Stimulated activated CD8-positive, alpha-beta memory T cell treated with anti-CD3 and anti-CD28 coated beads, Interleukin-12 subunit alpha, Interleukin-12 subunit beta, amount 100 ng/mL, for 4 hours (primary cell): ENCODE results near the gene VWA8.
"Not testable (repeated sequence)": the region's sequence is repeated elsewhere in the genome, so short reads cannot be mapped to it uniquely, and the experiment has no call there.

Source experiments
- DNase-seq: peaks from one replicate; pipeline ENCODE4 v3.0.0-alpha.2; 2020; ENCODE audit warnings: low read depth

Gene VWA8

DNA sequence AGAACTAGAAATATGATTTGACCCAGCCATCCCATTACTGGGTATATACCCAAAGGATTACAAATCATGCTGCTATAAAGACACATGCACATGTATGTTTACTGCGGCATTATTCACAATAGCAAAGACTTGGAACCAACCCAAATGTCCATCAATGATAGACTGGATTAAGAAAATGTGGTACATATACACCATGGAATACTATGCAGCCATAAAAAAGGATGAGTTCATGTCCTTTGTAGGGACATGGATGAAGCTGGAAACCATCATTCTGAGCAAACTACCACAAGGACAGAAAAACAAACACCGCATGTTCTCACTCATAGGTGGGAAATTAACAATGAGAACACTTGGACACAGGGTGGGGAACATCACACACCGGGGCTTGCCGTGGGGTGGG, 38.0 kb downstream of the VWA8 start:
- not testable (repeated sequence) for DNase-seq

DNA sequence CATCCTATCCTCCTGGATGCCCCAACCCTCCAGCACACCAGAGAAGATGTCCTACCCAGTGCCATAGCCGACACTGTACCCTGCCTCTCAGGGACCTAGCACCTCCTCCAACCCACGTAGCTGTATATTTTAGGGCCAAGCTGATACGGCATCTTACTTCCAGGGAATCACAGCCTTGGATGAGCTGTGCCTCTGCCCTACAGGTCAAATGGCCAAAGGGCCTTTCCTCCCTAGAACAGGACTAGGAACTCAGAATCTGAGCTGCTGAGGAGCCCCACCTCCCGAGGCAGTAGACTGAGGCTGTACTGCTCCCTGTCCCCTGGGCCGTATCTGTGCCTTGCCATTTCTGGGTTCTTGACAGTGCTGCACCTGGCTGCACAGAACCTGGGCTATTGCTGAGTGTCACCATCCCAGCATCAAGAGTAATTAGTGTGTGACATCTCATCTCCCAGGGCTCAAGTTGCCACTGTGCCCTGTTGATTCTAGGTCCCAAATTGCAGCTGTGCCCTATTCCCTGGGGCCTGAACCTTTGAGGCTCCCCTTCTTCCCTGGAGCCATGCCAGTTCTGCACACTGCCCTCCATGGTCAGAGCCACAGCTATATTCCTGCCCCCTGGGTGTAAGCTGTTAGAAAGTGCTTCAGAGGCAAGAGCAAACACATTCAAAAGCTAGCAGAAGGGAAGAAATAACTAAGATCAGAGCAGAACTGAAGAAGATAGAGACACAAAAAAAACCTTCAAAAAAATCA, 41.0 kb downstream of the VWA8 start:
- DNase-seq, result no peak

DNA sequence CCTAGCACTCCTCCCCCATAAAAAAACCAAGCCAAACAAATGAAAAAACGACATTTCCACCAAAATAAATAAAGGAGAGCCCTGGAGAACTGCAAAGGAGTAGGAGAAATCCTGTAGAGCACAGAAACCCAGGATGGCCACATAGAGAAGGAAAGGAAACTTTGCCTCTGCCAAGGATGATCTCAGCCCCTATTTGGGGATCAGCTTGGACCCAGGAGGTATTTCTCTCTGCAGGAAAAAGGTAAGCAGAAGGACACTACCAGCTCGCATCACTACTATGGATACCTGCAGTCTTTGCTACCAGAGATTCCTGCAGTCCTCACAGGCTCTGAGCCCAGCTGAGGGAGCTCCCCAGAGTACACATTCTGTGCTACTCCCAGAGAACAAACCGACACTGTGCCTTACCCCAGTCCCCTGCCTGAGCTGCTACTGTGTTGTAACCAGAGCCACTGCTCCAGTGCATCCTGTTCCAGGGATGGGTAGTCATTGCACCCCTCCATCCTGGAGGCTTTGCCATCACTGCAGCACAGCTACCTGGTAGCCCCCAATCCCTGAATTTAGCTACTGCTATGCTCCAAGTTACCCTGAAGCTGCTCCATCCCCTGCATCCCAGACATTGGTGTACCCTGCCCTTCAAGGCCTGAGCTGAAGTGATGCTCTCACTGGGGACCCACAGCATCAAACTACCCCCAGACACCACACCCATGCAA, 41.7 kb downstream of the VWA8 start:
- no peak for DNase-seq

DNA sequence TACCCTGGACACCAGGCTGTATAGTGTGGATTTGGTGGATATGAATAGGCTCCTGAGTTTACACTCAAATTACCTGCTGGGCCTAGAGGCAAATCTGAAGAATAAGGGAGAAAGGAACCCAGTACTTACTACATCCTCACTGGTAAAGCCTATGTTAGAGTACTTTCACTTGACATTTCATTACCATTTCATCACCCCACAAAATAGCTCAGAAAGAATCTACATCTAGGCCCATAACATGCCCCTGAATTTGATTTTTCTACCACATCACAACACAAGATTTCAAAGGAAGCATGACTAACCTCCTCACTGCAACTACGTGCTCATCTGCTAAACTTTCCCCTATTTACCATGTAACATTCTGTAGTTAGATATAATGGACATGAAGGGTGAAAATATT, 43.3 kb downstream of the VWA8 start:
- DNase-seq, result no peak

DNA sequence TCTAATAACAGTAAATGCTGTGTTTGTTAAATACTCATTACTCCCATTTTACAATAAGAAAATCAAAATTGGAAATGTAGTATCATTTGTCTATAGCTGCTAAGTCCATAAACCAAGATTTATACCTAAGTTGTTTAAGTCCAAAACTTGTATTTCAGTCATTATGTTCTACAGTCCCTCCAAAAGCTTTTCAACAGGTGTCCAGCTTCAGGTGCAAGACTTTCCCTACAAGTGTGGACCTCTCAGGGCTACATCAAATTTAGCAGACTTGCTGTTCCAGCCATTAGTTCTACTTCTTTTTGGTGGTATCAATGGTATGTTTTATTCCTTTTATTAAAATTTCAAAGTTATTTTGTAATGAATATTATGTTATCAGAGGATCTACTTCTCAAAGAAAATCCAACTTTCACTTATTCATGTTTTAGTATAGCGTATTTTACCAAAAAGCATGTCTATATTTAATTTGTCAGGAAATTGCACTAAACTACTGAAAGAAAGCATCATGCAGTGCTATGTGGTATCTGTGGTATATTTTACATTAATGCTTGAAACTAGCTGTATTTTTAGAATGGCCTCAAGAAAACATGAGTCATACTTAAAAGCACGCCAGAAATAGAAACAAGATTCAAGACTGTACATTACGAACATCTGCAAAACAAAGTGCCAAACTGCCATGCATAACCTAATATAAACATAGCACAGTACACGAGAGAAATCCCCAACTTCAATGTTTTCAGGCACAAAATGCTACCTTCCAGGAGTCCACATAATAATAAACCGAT, 44.5 kb downstream of the VWA8 start:
- no peak for DNase-seq

DNA sequence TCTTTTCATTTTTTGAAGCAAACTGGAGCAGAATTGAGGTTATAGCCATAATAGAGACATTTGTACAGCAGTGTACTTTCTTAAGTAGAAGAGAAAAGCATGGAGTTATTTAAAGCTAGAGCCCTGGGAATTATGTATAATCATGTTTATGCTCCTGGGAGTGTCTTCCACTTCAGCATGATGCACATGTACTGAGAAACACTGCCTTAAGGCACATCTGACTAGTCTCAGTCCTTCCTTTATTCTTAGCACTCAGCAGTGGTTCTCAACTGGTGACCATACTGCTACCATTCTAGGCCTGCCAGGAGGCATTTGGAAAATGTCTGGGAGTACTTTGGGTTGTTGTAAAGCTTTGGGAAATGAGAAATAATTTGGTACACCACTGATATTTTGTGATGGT, 45.8 kb downstream of the VWA8 start:
- DNase-seq, result no peak

DNA sequence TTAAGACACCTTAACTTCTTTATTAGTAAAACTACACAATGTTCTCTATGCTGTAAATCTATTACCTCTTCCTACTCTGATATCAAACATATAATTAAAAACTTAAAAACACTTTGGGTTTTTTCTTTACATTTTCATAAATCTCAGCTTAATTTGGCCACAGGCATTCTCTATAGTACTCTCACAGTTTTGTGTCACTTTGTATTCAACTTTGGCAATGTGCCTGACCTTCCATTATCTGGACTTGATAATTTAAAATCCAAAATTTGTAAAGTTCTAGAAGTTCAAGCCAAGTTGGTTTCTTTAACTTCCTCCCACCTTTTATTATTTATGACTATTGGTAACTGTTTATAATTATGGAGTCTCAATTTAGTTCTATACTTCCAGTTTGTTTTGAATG, 46.4 kb downstream of the VWA8 start:
- DNase-seq, result no peak

DNA sequence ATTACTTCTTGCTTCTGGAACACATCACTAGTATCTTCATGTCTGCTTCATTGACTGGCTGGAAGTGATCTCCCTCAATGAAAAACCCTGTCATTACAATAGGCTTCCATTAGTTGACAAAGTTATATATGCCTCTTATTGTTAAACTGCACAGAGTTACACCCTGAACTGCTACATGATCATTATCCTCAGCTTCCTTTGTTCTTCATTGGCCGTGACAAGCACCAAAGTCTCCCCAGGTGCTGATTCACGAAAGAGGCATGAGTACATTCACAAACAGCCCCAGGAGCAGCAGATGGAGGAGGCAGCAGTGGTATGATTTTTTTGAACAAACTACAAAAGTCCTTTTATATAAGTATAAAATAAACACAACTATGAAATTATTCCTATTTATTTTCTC, 51.4 kb downstream of the VWA8 start:
- DNase-seq, result no peak

DNA sequence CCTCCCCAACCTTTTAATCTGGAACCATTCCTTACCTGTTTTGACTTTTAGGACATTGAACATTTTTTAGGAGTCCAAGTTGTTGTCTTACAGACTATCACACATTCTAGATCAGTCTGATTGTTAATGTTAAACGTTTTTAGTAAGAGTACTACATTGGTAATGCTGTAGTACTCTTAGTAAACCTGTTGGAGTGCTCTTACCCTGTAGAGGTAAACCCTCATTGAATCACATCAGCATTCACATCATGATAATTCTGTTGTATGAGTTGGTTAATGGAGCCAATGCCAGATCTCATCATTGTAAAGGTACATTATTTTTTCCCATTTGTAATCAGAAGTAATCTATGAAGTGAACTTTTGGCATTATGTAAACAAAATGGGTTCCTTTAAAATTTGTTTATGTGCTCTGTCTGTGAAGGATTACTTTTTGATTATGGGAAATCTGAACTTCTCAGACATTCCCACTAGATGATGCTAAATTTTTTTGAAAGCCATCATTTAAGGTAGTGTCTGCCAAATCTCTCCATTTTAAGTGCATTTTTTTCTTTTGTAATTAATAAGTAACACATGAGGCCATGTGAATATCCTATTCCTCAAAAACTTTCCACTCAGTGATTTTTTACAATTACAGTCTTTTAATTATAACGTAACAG, 55.2 kb downstream of the VWA8 start:
- DNase-seq, result no peak

DNA sequence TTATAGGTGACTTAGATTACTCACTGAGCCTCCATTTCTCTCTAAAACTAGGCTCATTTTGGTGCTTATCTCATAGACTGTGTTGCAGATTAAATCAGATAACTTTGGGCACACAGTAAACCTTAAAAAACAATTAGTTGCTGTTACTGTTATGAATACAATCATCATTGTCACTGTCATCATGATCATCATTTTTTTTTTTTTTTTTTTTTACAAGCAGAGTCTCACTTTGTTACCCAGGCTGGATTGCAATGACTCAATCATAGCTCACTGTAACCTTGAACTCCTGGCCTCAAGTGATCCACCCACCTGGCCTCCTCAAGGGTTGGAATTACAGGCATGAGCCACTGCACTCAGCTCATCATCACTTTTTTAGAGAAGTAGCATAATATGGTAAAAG, 60.0 kb downstream of the VWA8 start:
- DNase-seq, result no peak

DNA sequence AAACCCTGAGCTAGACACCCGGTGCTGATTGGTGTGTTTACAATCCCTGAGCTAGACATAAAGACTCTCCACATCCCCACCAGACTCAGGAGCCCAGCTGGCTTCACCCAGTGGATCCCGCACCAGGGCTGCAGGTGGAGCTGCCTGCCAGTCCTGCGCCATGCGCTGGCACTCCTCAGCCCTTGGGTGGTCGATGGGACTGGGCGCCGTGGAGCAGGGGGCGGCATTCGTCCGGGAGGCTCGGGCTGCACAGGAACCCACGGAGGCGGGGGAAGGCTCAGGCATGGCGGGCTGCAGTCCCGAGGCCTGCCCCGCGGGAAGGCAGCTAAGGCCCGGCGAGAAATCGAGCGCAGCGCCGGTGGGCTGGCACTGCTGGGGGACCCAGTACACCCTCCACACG, 62.5 kb downstream of the VWA8 start:
- not testable (repeated sequence) for DNase-seq

DNA sequence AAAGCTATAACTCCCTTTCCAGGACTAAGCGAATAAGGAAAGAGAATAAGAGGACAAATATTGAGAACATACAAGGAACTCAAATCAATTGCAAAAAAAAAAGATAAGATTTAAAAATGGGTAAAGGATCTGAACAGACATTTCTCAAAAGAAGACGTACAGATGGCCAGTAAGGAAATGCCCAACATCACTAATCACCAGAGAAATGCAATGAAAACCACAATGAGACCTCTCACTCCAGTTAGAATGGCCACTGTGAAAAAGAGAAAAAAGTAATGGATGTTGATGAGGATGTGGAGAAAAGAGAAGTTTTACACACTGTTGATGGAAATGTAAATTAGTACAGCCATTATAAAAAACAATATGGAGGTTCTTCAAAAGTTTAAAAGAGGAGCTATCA, 63.8 kb downstream of the VWA8 start:
- no peak for DNase-seq

DNA sequence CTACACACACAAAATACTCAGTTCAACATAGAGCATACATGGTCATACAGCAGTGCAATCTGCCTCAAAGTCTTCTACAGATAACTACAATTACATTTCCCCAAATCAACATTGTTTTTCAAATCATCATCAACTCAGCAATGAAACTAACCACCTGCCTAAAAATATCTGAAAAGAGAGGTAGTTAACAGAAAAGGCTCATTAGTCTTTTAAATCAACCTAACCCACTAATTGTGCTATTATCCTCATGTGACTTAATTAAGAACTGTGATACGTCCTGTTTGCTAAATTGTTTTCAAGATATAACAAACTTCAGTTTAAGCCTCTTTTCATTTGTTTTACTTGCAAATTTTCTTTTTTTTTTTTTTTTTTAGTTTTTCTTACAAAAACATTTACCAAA, 65.4 kb downstream of the VWA8 start:
- DNase-seq, result no peak

DNA sequence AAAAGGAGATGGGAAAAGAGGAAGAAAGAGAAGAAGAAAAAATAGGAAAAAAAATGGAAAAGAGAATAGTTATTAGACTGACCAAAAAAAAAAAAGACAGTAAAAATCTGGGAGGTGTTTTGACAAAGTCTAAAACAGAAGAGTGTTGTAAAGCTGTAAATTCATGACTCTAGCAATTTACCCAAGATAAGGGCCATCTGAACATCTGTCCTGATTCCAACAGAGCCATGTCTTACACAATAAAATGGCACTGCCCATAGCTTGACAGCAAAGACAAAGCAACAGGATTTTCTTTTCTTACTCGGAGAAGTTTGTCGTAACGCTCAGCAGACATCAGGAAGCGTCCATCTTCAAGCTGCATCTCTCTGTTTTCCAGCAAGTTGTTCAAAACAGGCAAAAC, 69.8 kb downstream of the VWA8 start:
- DNase-seq, result no peak

DNA sequence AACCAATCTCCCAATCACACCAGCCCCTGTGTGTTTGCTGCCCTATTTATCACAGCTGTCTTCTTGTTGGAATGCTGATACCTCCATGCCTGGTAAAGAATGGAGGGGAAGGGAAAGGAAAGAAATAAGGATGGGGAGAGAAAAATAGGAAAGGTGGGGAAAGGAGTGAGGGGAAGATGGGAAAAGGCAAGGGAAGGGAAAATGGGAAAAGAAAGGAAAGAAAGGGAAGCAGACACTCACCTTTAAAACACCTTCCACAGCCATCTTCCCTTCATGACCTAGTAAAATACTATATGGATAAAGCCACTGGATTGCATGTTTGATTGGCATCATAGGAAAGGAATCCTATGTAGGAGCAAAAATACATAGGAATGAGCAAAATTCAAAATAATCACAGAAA, 77.8 kb downstream of the VWA8 start:
- no peak for DNase-seq

DNA sequence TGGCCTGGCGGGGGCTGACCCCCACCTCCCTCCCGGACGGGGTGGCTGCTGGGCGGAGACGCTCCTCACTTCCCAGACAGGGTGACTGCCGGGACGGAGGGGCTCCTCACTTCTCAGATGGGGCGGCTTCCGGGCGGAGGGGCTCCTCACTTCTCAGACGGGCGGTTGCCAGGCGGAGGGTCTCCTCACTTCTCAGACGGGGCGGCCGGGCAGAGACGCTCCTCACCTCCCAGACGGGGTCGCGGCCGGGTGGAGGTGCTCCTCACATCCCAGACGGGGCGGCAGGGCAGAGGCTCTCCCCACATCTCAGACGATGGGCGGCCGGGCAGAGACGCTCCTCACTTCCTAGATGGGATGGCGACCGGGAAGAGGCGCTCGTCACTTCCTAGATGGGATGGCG, 79.0 kb downstream of the VWA8 start:
- not testable (repeated sequence) for DNase-seq

DNA sequence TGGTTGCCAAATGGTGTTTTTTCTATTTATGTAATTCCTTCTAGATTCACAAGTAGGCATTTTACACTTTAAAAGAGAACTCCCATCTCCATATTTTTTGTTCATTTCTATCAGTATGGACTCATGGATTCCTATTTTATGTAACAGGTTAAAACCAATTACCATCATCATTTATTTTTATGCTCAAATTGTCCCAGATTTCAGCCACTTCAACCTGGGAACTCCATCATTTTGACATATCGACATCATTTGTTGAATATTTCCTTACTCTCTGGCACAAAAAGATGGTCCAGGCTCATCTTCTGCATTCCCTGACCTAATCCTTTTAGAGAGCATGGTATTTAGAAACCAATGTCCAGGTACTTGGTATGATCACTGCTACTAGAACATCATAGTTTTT, 79.9 kb downstream of the VWA8 start:
- DNase-seq, result no peak

DNA sequence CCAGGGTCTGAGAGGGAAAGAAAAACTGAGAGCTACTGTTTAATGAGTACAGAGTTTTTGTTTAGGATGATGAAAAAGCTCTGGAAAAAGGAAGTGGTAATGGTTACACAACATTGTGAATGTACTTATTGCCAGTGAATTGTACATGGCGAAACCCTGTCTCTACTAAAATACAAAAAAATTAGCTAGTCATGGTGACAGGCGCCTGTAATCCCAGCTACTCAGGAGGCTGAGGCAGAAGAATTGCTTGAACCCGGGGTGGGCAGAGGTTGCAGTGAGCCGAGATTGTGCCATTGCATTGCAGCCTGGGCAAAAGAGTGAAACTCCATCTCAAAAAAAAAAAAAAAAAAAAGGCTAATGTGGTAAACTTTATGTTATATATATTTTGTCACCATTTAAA, 96.3 kb downstream of the VWA8 start:
- DNase-seq, result no peak

DNA sequence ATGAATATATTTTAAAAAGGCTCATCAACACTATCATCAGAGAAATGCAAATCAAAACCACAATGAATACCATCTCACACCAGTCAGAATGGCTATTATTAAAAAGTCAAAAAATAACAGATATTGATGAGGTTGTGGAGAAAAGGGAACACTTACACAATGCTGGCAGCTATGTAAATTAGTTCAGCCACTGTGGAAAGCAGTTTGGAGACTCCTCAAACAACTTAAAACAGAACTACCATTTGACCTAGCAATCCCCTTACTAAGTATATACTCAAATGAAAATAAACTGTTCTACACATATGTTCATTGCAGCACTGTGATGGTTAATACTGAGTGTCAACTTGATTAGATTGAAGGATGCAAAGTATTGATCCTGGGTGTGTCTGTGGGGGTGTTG, 98.2 kb downstream of the VWA8 start:
- DNase-seq, result not testable (repeated sequence)

DNA sequence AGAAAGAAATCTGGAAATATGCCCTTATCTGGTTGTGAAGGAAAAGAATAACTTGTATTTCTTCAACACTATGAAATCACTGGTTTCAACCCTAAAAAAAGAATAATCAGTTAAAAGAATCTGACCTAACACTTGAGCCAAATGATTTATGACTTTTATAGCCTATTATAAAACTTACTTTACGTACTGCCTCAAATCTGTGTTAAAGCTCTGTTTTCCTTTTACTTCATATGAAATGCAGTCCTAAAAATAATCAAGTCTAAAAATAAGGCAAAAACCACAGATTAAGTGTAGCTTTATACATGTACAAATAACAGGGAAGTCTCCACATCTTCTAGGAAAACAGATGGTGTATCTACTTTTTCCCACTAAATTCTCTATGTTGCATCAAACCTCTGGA, 101.3 kb downstream of the VWA8 start:
- no peak for DNase-seq

DNA sequence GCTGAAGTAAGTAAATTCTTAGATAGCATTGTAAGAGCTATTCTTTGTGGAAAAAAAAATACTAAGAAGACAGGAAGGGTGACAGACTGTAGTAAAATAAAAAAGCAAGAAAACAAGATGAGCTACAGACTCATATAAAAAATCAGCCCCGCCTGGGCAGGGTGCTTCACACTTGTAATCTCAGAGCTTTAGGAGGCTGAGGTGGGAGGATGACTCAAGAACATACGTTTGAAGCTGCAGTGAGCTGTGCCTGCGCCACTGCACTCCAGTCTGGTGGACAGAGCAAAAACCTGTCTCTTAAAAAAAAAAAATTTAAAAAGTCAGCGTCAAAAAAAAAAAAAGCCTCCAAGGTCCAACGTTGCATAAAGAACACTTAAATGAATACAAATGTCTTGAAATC, 102.1 kb downstream of the VWA8 start:
- DNase-seq, result no peak

DNA sequence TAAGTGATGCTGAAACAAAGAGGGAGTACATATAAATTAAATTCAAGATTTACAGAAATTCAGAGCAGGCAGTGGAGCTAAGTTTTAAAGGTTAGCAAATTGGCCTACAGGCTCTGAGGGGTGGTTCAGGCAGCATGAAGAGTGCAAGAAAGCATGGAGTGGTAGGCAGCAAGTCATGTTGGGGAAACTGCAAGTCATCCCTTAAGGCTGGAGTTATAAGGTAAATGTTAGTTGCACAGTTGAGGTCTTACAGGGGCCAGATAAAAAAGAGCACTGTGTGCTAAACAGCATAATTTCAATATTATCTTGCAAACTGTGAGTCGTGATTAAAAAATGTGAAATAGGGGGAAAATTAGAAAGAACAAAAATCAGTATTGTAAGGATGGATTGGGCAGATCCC, 106.2 kb downstream of the VWA8 start:
- no peak for DNase-seq

DNA sequence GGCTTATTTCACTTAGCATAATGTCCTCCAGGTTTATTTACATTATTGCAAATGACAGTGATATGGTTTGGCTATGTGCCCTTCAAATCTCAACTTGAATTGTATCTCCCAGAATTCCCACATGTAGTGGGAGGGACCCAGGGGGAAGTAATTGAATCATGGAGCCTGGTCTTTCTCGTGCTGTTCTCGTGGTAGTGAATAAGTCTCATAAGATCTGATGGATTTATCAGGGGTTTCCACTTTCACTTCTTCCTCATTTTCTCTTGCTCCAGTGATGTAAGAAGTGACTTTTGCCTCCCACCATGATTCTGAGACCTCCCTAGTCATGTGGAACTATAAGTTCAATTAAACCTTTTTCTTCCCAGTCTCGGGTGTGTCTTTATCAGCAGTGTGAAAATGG, 109.6 kb downstream of the VWA8 start:
- no peak for DNase-seq
